GM12872 (cell line): Measurements from ENCODE around the gene SNX19.

Source experiments
- CTCF ChIP-seq: IDR thresholded peaks from 3 replicates; pipeline ENCODE4 v1.5.1; 2011; ENCODE audit warnings: low read depth, mild to moderate bottlenecking, low read length, moderate library complexity; ENCODE audit not compliant: insufficient read depth

The SNX19 gene

GRCh38 chr11:130906616-130907015 lies 9.7 kb downstream of the SNX19 start:
- TF ChIP-seq CTCF: no peak

- no peak for TF ChIP-seq CTCF
These were observed 10.8 kb downstream of the SNX19 start for GRCh38 chr11:130905512-130905911.

- TF ChIP-seq CTCF: peak; percentile 29; the same call in 1 of the 3 replicates
These were observed 11.9 kb downstream of the SNX19 start for GRCh38 chr11:130904380-130904779.

- TF ChIP-seq CTCF: no peak
These were observed 13.9 kb downstream of the SNX19 start for GRCh38 chr11:130902380-130902779.

- TF ChIP-seq CTCF: no peak
These were observed 17.2 kb downstream of the SNX19 start for GRCh38 chr11:130899106-130899505.

GRCh38 chr11:130897262-130898182 lies 18.8 kb downstream of the SNX19 start:
- no peak for TF ChIP-seq CTCF

- TF ChIP-seq CTCF: peak; percentile 91
These were observed 21.8 kb downstream of the SNX19 start for GRCh38 chr11:130894322-130895025.
